PC-9 (cell line): ENCODE data around the gene LONRF2. TPM values are rescaled to one million over a fixed set of nuclear protein-coding genes. Genes with fewer than 3 reads are reported as not detected.

Source experiments
- BruUV-seq: library from RNA; stranded (reverse); fragments of 400-500 nt; replicated peaks from 2 replicates; lab custom pipeline; 2021; lab: Mats Ljungman, UMichigan
- CTCF ChIA-PET: fragments of 300-600 bp; sonication (Branson Sonifier 250); formaldehyde crosslinking; loops from one replicate; lab custom pipeline; 2022; ENCODE audit warnings: antibody characterized with exemption; lab: Charles Lee
- POLR2A ChIA-PET: fragments of 300-600 bp; sonication (Branson Sonifier 250); formaldehyde crosslinking; loops from one replicate; lab custom pipeline; 2022; ENCODE audit warnings: antibody characterized with exemption; ENCODE audit not compliant: unreplicated experiment; lab: Charles Lee
- DNase-seq, 2 experiments: peaks; one replicate each; pipeline versions ENCODE4 v3.0.0 to v3.0.0-alpha.2; 2015 to 2022; ENCODE audit warnings: mixed read lengths in 1 of 2
- H2AFZ ChIP-seq: fragments of 200-600 bp; sonication (generic); 2 replicates; pipeline ENCODE4 v1.8.1; 2017; ENCODE audit warnings: antibody characterized with exemption
- H3F3A ChIP-seq: fragments of 200-600 bp; sonication (generic); 2 replicates; pipeline ENCODE4 v1.8.1; 2017; ENCODE audit warnings: antibody characterized with exemption, mild to moderate bottlenecking, low read depth; ENCODE audit not compliant: insufficient read depth
- H3K27ac ChIP-seq: fragments of 200-600 bp; sonication (generic); 2 replicates; pipeline ENCODE4 v1.6.1; 2016; ENCODE audit warnings: mixed run types
- H3K27me3 ChIP-seq: fragments of 200-600 bp; sonication (generic); 2 replicates; pipeline ENCODE4 v1.6.1; 2016; ENCODE audit warnings: low read depth, mixed run types; ENCODE audit not compliant: insufficient read depth
- H3K36me3 ChIP-seq: fragments of 200-600 bp; sonication (generic); 2 replicates; pipeline ENCODE4 v1.6.1; 2016; ENCODE audit warnings: low read depth, mixed run types
- H3K4me1 ChIP-seq: fragments of 200-600 bp; sonication (generic); replicated peaks from 2 replicates; pipeline ENCODE4 v1.6.1; 2016; ENCODE audit warnings: mixed run types; ENCODE audit not compliant: insufficient read depth
- H3K4me2 ChIP-seq: fragments of 200-600 bp; sonication (generic); 2 replicates; pipeline ENCODE4 v1.6.1; 2017; ENCODE audit warnings: mixed run types
- H3K4me3 ChIP-seq: fragments of 200-600 bp; sonication (generic); 2 replicates; pipeline ENCODE4 v1.6.1; 2016; ENCODE audit warnings: mixed run types
- H3K79me2 ChIP-seq: fragments of 200-600 bp; sonication (generic); 2 replicates; pipeline ENCODE4 v1.6.1; 2017; ENCODE audit warnings: low read depth, mixed run types
- H3K9me2 ChIP-seq: fragments of 200-600 bp; sonication (generic); 2 replicates; pipeline ENCODE4 v1.8.1; 2017; ENCODE audit warnings: mild to moderate bottlenecking; ENCODE audit not compliant: insufficient read depth
- H3K9me3 ChIP-seq: fragments of 200-600 bp; sonication (generic); 2 replicates; pipeline ENCODE4 v1.8.1; 2016; ENCODE audit warnings: low read depth; ENCODE audit not compliant: insufficient read depth
- H4K20me1 ChIP-seq: fragments of 200-600 bp; sonication (generic); 2 replicates; pipeline ENCODE4 v1.8.1; 2017; ENCODE audit not compliant: insufficient read depth
- CTCF ChIP-seq: fragments of 200-600 bp; sonication (generic); conservative IDR thresholded peaks from 2 replicates; pipeline ENCODE4 v1.6.1; 2017; ENCODE audit warnings: mixed run types, antibody characterized with exemption, mild to moderate bottlenecking, moderate library complexity
- EZH2 ChIP-seq: fragments of 200-600 bp; sonication (generic); IDR thresholded peaks from 2 replicates; pipeline ENCODE4 v1.8.0; 2017; ENCODE audit warnings: antibody characterized with exemption, low read depth
- intact Hi-C: fragments of 100-400 bp; cut with micrococcal nuclease; formaldehyde crosslinking; loops from one replicate; pipeline ENCODE4 v1.10.0; 2022; ENCODE audit not compliant: unreplicated experiment
- total RNA-seq: library from RNA; stranded (reverse); gene quantifications from 2 replicates; pipeline ENCODE4 v1.2.3, GENCODE V29; 2021

Gene LONRF2
- total RNA-seq, 1 experiment from 2014 or later = not detected

- intact Hi-C loops = loop anchor here (1.0 kb wide), 1 partner anchor 702 kb away; no protein-coding TSS in a partner anchor
- Histone ChIP-seq H3K36me3 (no peaks in the 10 kb centered on the region), H3K4me3 (no peak overlapping the region), H3K79me2 (no peaks in the 10 kb centered on the region), H3K9me3 (no peaks in the 10 kb centered on the region), H3F3A (no peaks in the 10 kb centered on the region), H2AFZ (no peak overlapping the region), H3K27ac (no peak overlapping the region), H3K4me1 (no peaks in the 10 kb centered on the region), H3K4me2 (no peak overlapping the region), H3K9me2 (no peaks in the 10 kb centered on the region), H4K20me1 (no peaks in the 10 kb centered on the region), H3K27me3 (peaks cover 90% of the 10 kb centered on the region)
- TF ChIP-seq CTCF (peak; percentile 69), EZH2 (no peak)
- BruUV-seq = no TSS peak
- ChIA-PET CTCF (interaction anchor here (0.6 kb wide), 2 partner anchors 702 to 946 kb away, joined by 4 to 12 read pairs; no protein-coding TSS in a partner anchor), POLR2A (no interaction called here)
- peak in 1 of 2 experiments; percentile 56 for DNase-seq
These were observed 61.3 kb downstream of the LONRF2 start for GRCh38 chr2:100260712-100261620.

GRCh38 chr2:100259106-100259505 is 63.2 kb downstream of the LONRF2 start:
- H3K36me3 ChIP-seq = no peaks in the 10 kb centered on the region
- TF ChIP-seq EZH2 (no peak), CTCF (no peak)
- H2AFZ ChIP-seq = no peak overlapping the region
- H3K9me3 ChIP-seq = no peaks in the 10 kb centered on the region
- H3K79me2 ChIP-seq = no peaks in the 10 kb centered on the region
- no peak overlapping the region for H3K27ac ChIP-seq
- no peak overlapping the region for H3K4me2 ChIP-seq
- CTCF ChIA-PET = no interaction called here
- BruUV-seq = no TSS peak
- intact Hi-C loops = no loop called here
- no peaks in the 10 kb centered on the region for H3K4me1 ChIP-seq
- no peaks in the 10 kb centered on the region for H3K9me2 ChIP-seq
- no peak overlapping the region for H3K4me3 ChIP-seq
- DNase-seq = no peak
- no peaks in the 10 kb centered on the region for H3F3A ChIP-seq
- peaks cover 90% of the 10 kb centered on the region for H3K27me3 ChIP-seq
- no peaks in the 10 kb centered on the region for H4K20me1 ChIP-seq
- POLR2A ChIA-PET = no interaction called here

GRCh38 chr2:100257939-100258338 is 64.4 kb downstream of the LONRF2 start:
- no peaks in the 10 kb centered on the region for H3K79me2 ChIP-seq
- no peak for DNase-seq
- H3K4me1 ChIP-seq = no peaks in the 10 kb centered on the region
- H2AFZ ChIP-seq = no peak overlapping the region
- H3K9me3 ChIP-seq = no peaks in the 10 kb centered on the region
- no peaks in the 10 kb centered on the region for H3K9me2 ChIP-seq
- CTCF ChIA-PET = interaction anchor here (0.6 kb wide), 1 partner anchor 320 kb away, joined by 4 read pairs; no protein-coding TSS in a partner anchor
- no peaks in the 10 kb centered on the region for H3F3A ChIP-seq
- H3K4me2 ChIP-seq = no peak overlapping the region
- no peaks in the 10 kb centered on the region for H3K36me3 ChIP-seq
- H3K27ac ChIP-seq = no peak overlapping the region
- no peaks in the 10 kb centered on the region for H4K20me1 ChIP-seq
- intact Hi-C loops = no loop called here
- peaks cover 90% of the 10 kb centered on the region for H3K27me3 ChIP-seq
- H3K4me3 ChIP-seq = no peak overlapping the region
- no TSS peak for BruUV-seq
- POLR2A ChIA-PET = no interaction called here
- TF ChIP-seq EZH2 (no peak), CTCF (no peak)
